SK-N-MC (cell line): ENCODE measurements around the gene ADISSP.
"Not testable (repeated sequence)": the region's sequence is repeated elsewhere in the genome, so short reads cannot be mapped to it uniquely, and the experiment has no call there.

ENCODE experiments used
- DNase-seq: peaks from one replicate; pipeline ENCODE4 v3.0.0-alpha.2; 2011; ENCODE audit warnings: low read depth, low spot score
- H3K27ac ChIP-seq: fragments of 200-600 bp; sonication (generic); 2 replicates; pipeline ENCODE4 v1.5.1; 2016; ENCODE audit warnings: mixed run types
- H3K36me3 ChIP-seq: fragments of 200-600 bp; sonication (generic); 2 replicates; pipeline ENCODE4 v1.6.1; 2017; ENCODE audit warnings: antibody characterized with exemption, low read length, mixed read lengths; ENCODE audit not compliant: insufficient read depth
- H3K4me3 ChIP-seq: fragments of 200-600 bp; sonication (generic); 2 replicates; pipeline ENCODE4 v1.5.1; 2016
- H3K9ac ChIP-seq: fragments of 200-600 bp; sonication (generic); 2 replicates; pipeline ENCODE4 v1.8.0; 2017; ENCODE audit warnings: mixed run types, mixed read lengths; ENCODE audit not compliant: insufficient read length
- H3K9me3 ChIP-seq: fragments of 200-600 bp; sonication (generic); 2 replicates; pipeline ENCODE4 v1.6.1; 2017; ENCODE audit warnings: low read depth, mild to moderate bottlenecking, antibody characterized with exemption, low read length, moderate library complexity, mixed read lengths
- EZH2 ChIP-seq: fragments of 200-600 bp; sonication (generic); IDR thresholded peaks from one replicate; pipeline ENCODE4 v1.6.1; 2017; ENCODE audit warnings: antibody characterized with exemption
- FOXP2 ChIP-seq: optimal IDR thresholded peaks from 2 replicates; pipeline ENCODE3; 2011; ENCODE audit warnings: mild to moderate bottlenecking, moderate library complexity; ENCODE audit not compliant: insufficient read depth; ENCODE audit errors: extremely low read length, control extremely low read depth
- POLR2AphosphoS5 ChIP-seq: IDR thresholded peaks from 2 replicates; pipeline ENCODE4 v1.6.1; 2012; ENCODE audit warnings: mild to moderate bottlenecking, low read depth, low read length, borderline replicate concordance

Gene ADISSP

GRCh38 chr20:3795511-3796468, 28.2 kb upstream of the ADISSP start, which contains the start of gene CDC25B:
TSS of gene CDC25B (plus strand) at chr20:3796310. CDS start at chr20:3796532, 222 bp downstream.
- no peak for TF ChIP-seq EZH2
- TF ChIP-seq FOXP2 = no peak
- peak; percentile 87 for TF ChIP-seq POLR2AphosphoS5
- Histone ChIP-seq H3K9me3 (no peaks in the 10 kb centered on the region), H3K36me3 (peaks cover 28% of the 10 kb centered on the region), H3K27ac (peak within 1 kb of the TSS; percentile 70), H3K9ac (peak within 1 kb of the TSS; percentile 88), H3K4me3 (peak within 1 kb of the TSS; percentile 92)
- DNase-seq = no peak

GRCh38 chr20:3794701-3795420, 27.3 kb upstream of the ADISSP start:
- DNase-seq = no peak
- H3K27ac ChIP-seq = no peak overlapping the region
- H3K36me3 ChIP-seq = peaks cover 19% of the 10 kb centered on the region
- H3K9ac ChIP-seq = no peak overlapping the region
- H3K9me3 ChIP-seq = no peaks in the 10 kb centered on the region
- no peak overlapping the region for H3K4me3 ChIP-seq
- TF ChIP-seq EZH2 (no peak), POLR2AphosphoS5 (no peak), FOXP2 (no peak)

- not testable (repeated sequence) for H3K27ac ChIP-seq, H3K4me3 ChIP-seq, DNase-seq, H3K9me3 ChIP-seq, H3K9ac ChIP-seq
- H3K36me3 ChIP-seq = peaks cover 14% of the 10 kb centered on the region
These were observed 26.6 kb upstream of the ADISSP start for GRCh38 chr20:3794168-3794567.

GRCh38 chr20:3789201-3789600, 21.6 kb upstream of the ADISSP start:
- not testable (repeated sequence) for H3K9me3 ChIP-seq, H3K9ac ChIP-seq

GRCh38 chr20:3788685-3789155, 21.2 kb upstream of the ADISSP start:
- no peaks in the 10 kb centered on the region for H3K9me3 ChIP-seq

More at GRCh38 chr20:3789201-3789600, 21.6 kb upstream of the ADISSP start:
- H3K36me3 ChIP-seq = peaks cover 14% of the 10 kb centered on the region
- not testable (repeated sequence) for DNase-seq, H3K27ac ChIP-seq, H3K4me3 ChIP-seq

GRCh38 chr20:3787324-3788014, 19.9 kb upstream of the ADISSP start:
- TF ChIP-seq EZH2 = no peak
- no peak for TF ChIP-seq FOXP2
- no peak for TF ChIP-seq POLR2AphosphoS5
- peak overlapping the region; percentile 77 for H3K4me3 ChIP-seq
- H3K36me3 ChIP-seq = peaks cover 16% of the 10 kb centered on the region
- peak overlapping the region; percentile 75 for H3K9ac ChIP-seq
- H3K27ac ChIP-seq = no peak overlapping the region
- no peak for DNase-seq
- H3K9me3 ChIP-seq = no peaks in the 10 kb centered on the region

More at GRCh38 chr20:3788685-3789155, 21.2 kb upstream of the ADISSP start:
- Histone ChIP-seq H3K9ac (peak overlapping the region; percentile 30), H3K36me3 (peaks cover 16% of the 10 kb centered on the region), H3K4me3 (peak overlapping the region; percentile 19), H3K27ac (no peak overlapping the region)
- DNase-seq = no peak
- no peak for TF ChIP-seq POLR2AphosphoS5
- TF ChIP-seq FOXP2 = no peak
- no peak for TF ChIP-seq EZH2

- H3K27ac ChIP-seq = 0 out of 2 replicates have a peak within 1 kb of the TSS, but pooled peaks have one; percentile 54
- peaks cover 16% of the 10 kb centered on the region for H3K36me3 ChIP-seq
- no peaks in the 10 kb centered on the region for H3K9me3 ChIP-seq
These were observed 19.2 kb upstream of the ADISSP start, which contains the start of gene CENPB for GRCh38 chr20:3786665-3787323. TSS of gene CENPB (minus strand) at chr20:3786740. CDS start at chr20:3786483, 257 bp downstream.

GRCh38 chr20:3786126-3786484, 18.6 kb upstream of the ADISSP start:
- no peaks in the 10 kb centered on the region for H3K9me3 ChIP-seq
- 0 out of 2 replicates have a peak overlapping the region, but pooled peaks have one; percentile 54 for H3K27ac ChIP-seq
- TF ChIP-seq POLR2AphosphoS5 (no peak), EZH2 (no peak), FOXP2 (no peak)
- H3K36me3 ChIP-seq = peaks cover 16% of the 10 kb centered on the region
- peak overlapping the region; percentile 95 for H3K4me3 ChIP-seq
- no peak for DNase-seq
- H3K9ac ChIP-seq = peak overlapping the region; percentile 92

More at GRCh38 chr20:3786665-3787323, 19.2 kb upstream of the ADISSP start, which contains the start of gene CENPB:
- no peak for DNase-seq
- peak within 1 kb of the TSS; percentile 92 for H3K9ac ChIP-seq
- TF ChIP-seq EZH2 = no peak
- no peak for TF ChIP-seq POLR2AphosphoS5
- TF ChIP-seq FOXP2 = no peak
- peak within 1 kb of the TSS; percentile 95 for H3K4me3 ChIP-seq
